CD4-positive, alpha-beta memory T cell (primary cell): ENCODE results near the gene KIAA1217. TPM values are rescaled to one million over a fixed set of nuclear protein-coding genes. Genes with fewer than 3 reads are reported as not detected.
A peak's percentile ranks its signal among the peaks of the same experiment; 100 is the strongest.

Experiments
- CTCF ChIA-PET: fragments of 350-600 bp; sonication (Branson Sonifier 250); formaldehyde crosslinking; loops from one replicate; lab custom pipeline; 2021; ENCODE audit warnings: inconsistent platforms; ENCODE audit not compliant: partially characterized antibody; lab: Charles Lee
- POLR2A ChIA-PET: fragments of 350-600 bp; sonication (Branson Sonifier 250); formaldehyde crosslinking; loops from one replicate; lab custom pipeline; 2021; ENCODE audit not compliant: partially characterized antibody; lab: Charles Lee
- DNase-seq, 5 donors: peaks; one replicate each; pipeline versions ENCODE4 v3.0.0 to v3.0.0-alpha.2; 2020 to 2022; ENCODE audit warnings: mixed read lengths in 1 of 5
- H3K27ac ChIP-seq: one replicate; pipeline ENCODE4 v1.7.0; 2013; ENCODE audit warnings: low read depth, low read length
- H3K27me3 ChIP-seq: 2 replicates; pipeline ENCODE4 v1.7.0; 2013; ENCODE audit warnings: mild to moderate bottlenecking, low read length, moderate library complexity; ENCODE audit not compliant: insufficient read depth
- H3K36me3 ChIP-seq: 2 replicates; pipeline ENCODE4 v1.7.0; 2013; ENCODE audit warnings: mild to moderate bottlenecking, low read length, moderate library complexity; ENCODE audit not compliant: insufficient read depth
- H3K4me1 ChIP-seq: 2 replicates; pipeline ENCODE4 v1.7.0; 2013; ENCODE audit warnings: mild to moderate bottlenecking, low read length, moderate library complexity; ENCODE audit not compliant: insufficient read depth
- H3K4me3 ChIP-seq, 2 donors: one replicate each; pipeline ENCODE4 v1.7.0; 2013; ENCODE audit warnings: low read length in 2 of 2, mild to moderate bottlenecking in 1 of 2
- H3K9me3 ChIP-seq, 2 donors: one replicate each; pipeline ENCODE4 v1.7.0; 2013; ENCODE audit warnings: low read length in 2 of 2, control low read depth in 1 of 2; ENCODE audit not compliant: control insufficient read depth in 1 of 2
- H3K27ac Mint-ChIP-seq, 7 donors: one replicate each; pipeline ENCODE4 v1.8.0; 2020 to 2021; ENCODE audit warnings: mixed read lengths in 7 of 7, mild to moderate bottlenecking in 6 of 7, inconsistent platforms in 3 of 7, moderate library complexity in 3 of 7
- H3K27me3 Mint-ChIP-seq, 2 donors: one replicate each; pipeline ENCODE4 v1.8.0; 2020 to 2021; ENCODE audit warnings: mixed read lengths in 2 of 2
- H3K36me3 Mint-ChIP-seq, 2 donors: one replicate each; pipeline ENCODE4 v1.8.0; 2020 to 2021; ENCODE audit warnings: mixed read lengths in 2 of 2, inconsistent platforms in 1 of 2, mild to moderate bottlenecking in 1 of 2
- H3K4me1 Mint-ChIP-seq, 4 donors: one replicate each; pipeline ENCODE4 v1.8.0; 2020 to 2021; ENCODE audit warnings: mixed read lengths in 4 of 4, mild to moderate bottlenecking in 1 of 4
- H3K4me3 Mint-ChIP-seq, 8 donors: one replicate each; pipeline ENCODE4 v1.8.0; 2020 to 2021; ENCODE audit warnings: mixed read lengths in 8 of 8, mild to moderate bottlenecking in 7 of 8, moderate library complexity in 6 of 8, inconsistent platforms in 3 of 8
- H3K9me3 Mint-ChIP-seq, 8 donors: one replicate each; pipeline ENCODE4 v1.8.0; 2020 to 2021; ENCODE audit warnings: mixed read lengths in 8 of 8, mild to moderate bottlenecking in 5 of 8, inconsistent platforms in 3 of 8, moderate library complexity in 1 of 8
- intact Hi-C: fragments of 100-400 bp; cut with micrococcal nuclease; formaldehyde crosslinking; loops from one replicate; pipeline ENCODE4 v1.15.1; 2023
- microRNA-seq: library from miRNA; unstranded; fragments of <30 nt; microRNA quantifications from one replicate; pipeline ENCODE4 v1.2.0, GENCODE V29; 2021; ENCODE audit warnings: borderline replicate concordance, borderline number of aligned reads, borderline microRNAs expressed, mixed read lengths
- polyA plus RNA-seq, 2 donors: library from polyadenylated mRNA; unstranded; fragments of 300-500 nt; fragmentation: Illumina TruSeq; gene quantifications; one replicate each; pipeline ENCODE4 v1.2.3, GENCODE V29; 2021
- total RNA-seq, 2 experiments: library from RNA; stranded (reverse); gene quantifications; one replicate each; pipeline ENCODE4 v1.2.3, GENCODE V29; 2021

The KIAA1217 gene
- total and polyA plus RNA-seq, 4 experiments from 2014 or later: 0.69 to 0.75 (median 0.70) TPM; not detected in 1

DNA sequence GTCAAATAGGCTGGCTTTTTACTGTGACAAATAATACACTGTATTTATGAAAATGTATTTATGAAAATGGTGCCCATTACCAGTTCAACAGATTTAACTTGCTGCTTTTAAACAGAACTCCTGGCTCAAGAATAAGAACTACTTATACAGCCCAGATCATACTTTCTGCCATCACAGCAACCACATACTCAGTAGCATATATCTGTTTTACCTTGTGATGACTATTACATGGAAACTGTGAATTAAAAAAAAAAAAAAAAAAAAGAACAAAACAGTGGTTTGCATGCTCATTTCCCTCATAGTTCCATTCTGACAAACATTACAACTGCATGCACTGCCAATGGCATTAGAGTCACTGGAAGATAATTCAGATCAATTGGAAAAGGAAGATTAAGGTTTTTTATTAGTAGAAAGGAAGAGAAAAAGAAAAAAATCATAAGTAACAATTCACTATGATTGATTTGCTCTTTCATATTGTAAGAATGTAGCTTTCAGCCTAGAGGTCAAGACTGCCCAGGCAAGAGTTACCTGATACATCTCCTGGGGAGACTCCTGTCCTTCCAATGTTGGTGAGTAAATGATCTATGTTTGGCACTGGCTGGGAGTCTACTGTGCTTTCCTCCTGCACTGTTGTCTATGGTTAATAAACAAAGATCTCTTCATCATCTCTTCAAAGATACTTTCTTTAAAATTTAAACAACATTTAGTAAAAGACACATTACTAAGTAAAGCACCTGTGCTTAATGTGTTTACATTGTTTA, 381.9 kb downstream of the KIAA1217 start:
- no peaks in the 10 kb centered on the region for H3K4me1 ChIP-seq
- Mint-ChIP-seq H3K4me1 (no peaks in the 10 kb centered on the region), H3K27ac (no peak overlapping the region), H3K27me3 (no peaks in the 10 kb centered on the region), H3K36me3 (peaks cover 49 to 59% of the 10 kb centered on the region in 2 donors), H3K4me3 (peak overlapping the region in 1 of 8 donors; percentile 24), H3K9me3 (no peaks in the 10 kb centered on the region)
- ChIA-PET POLR2A (no interaction called here), CTCF (no interaction called here)
- no peaks in the 10 kb centered on the region for H3K27me3 ChIP-seq
- intact Hi-C loops: no loop called here
- DNase-seq: no peak
- peaks cover 8% of the 10 kb centered on the region for H3K36me3 ChIP-seq
- no peak overlapping the region for H3K4me3 ChIP-seq
- H3K9me3 ChIP-seq: no peaks in the 10 kb centered on the region
- no peak overlapping the region for H3K27ac ChIP-seq

DNA sequence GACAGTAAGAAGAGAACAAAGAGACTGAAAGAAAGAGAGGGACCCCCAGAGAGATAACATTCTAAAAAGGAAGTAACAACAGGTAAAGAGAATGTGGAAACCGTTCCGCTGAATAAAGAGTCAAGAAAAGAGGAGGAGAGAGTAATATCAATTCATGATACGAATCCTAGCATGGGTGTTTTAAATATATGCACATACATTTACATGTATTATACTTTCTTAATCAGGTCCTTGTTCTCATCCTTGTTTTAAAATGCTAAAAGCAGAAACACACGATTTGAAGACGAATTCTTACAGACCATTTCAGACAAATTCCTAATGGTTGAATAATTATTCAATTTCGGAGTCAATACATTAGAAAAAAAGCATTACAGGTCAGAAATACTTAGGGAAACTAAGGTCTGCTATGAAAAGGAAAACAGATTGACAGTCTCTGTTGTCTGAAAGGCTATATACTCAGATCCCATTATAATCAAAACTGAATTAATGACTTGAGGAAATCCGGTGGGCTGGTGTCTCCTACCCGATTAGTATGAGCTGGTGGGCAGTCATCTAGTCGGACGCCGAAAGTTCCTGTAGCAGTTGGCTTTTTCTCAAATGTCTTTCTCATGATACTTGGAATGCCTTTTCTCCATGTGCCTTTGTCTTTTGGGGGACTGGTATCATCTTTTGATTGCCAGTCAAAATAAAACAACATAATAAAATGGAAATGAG, 387.4 kb downstream of the KIAA1217 start:
- no peak overlapping the region for H3K4me3 Mint-ChIP-seq
- Histone ChIP-seq H3K36me3 (peaks cover 13% of the 10 kb centered on the region), H3K27me3 (no peaks in the 10 kb centered on the region), H3K9me3 (no peaks in the 10 kb centered on the region), H3K27ac (no peak overlapping the region), H3K4me3 (no peak overlapping the region), H3K4me1 (no peaks in the 10 kb centered on the region)
- DNase-seq: no peak
- H3K27ac Mint-ChIP-seq: no peak overlapping the region
- intact Hi-C loops: no loop called here
- no peaks in the 10 kb centered on the region for H3K27me3 Mint-ChIP-seq
- H3K9me3 Mint-ChIP-seq: no peaks in the 10 kb centered on the region
- POLR2A ChIA-PET: no interaction called here
- peaks cover 2 to 5% (median 3%) of the 10 kb centered on the region in 4 donors for H3K4me1 Mint-ChIP-seq
- peaks cover 63 to 72% of the 10 kb centered on the region in 2 donors for H3K36me3 Mint-ChIP-seq
- CTCF ChIA-PET: interaction anchor here (1.0 to 2.8 kb wide), 3 partner anchors 21 to 22 kb away, joined by 3 to 14 read pairs (median 3); no protein-coding TSS in a partner anchor

DNA sequence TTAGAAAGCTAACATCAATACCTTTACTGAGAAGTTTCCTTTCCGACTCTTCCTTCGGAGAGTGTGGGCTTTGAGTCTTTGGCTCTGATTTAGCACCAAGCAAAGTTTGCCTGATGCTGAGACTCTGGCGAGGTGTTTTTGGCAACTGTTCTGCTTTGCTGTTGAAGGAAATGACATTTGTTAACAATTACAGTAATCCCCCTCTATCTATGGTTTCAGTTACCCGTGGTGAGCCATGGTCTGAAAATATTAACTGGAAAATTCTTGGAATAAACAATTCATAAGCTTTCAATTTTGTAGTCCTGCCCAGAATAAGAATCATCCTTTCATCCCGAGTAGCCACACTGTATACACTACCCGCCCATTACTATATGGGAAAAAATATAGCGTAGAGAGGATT, 388.5 kb downstream of the KIAA1217 start:
- intact Hi-C loops: no loop called here
- CTCF ChIA-PET: interaction anchor here (2.8 kb wide), 1 partner anchor 20 kb away, joined by 14 read pairs; no protein-coding TSS in a partner anchor

More for the DNA sequence above, 388.5 kb downstream of the KIAA1217 start:
- Mint-ChIP-seq H3K4me3 (no peak overlapping the region), H3K4me1 (peaks cover 2 to 5% (median 3%) of the 10 kb centered on the region in 4 donors), H3K36me3 (peaks cover 63 to 70% of the 10 kb centered on the region in 2 donors), H3K27me3 (no peaks in the 10 kb centered on the region), H3K9me3 (no peaks in the 10 kb centered on the region), H3K27ac (no peak overlapping the region)
- H3K36me3 ChIP-seq: peaks cover 7% of the 10 kb centered on the region
- no peak overlapping the region for H3K4me3 ChIP-seq
- H3K27ac ChIP-seq: no peak overlapping the region
- no peaks in the 10 kb centered on the region for H3K9me3 ChIP-seq
- no peak for DNase-seq
- POLR2A ChIA-PET: interaction anchor here (0.7 kb wide), 1 partner anchor 1846 kb away, joined by 5 read pairs; no protein-coding TSS in a partner anchor
- H3K4me1 ChIP-seq: no peaks in the 10 kb centered on the region
- H3K27me3 ChIP-seq: no peaks in the 10 kb centered on the region

Small RNAs within 50 kb of the gene (microRNA-seq; reads per million reads assigned to microRNA genes)
- gene MIR603: not detected
